GM21737 (cell line): ENCODE measurements around the gene GRIK3.

Experiments
- ATAC-seq: cut with Tn5 transposase; IDR thresholded peaks from one replicate; pipeline ENCODE4 v1.9.1; 2021; ENCODE audit warnings: mild to moderate bottlenecking, moderate library complexity; ENCODE audit not compliant: unreplicated experiment

GRIK3 gene

DNA sequence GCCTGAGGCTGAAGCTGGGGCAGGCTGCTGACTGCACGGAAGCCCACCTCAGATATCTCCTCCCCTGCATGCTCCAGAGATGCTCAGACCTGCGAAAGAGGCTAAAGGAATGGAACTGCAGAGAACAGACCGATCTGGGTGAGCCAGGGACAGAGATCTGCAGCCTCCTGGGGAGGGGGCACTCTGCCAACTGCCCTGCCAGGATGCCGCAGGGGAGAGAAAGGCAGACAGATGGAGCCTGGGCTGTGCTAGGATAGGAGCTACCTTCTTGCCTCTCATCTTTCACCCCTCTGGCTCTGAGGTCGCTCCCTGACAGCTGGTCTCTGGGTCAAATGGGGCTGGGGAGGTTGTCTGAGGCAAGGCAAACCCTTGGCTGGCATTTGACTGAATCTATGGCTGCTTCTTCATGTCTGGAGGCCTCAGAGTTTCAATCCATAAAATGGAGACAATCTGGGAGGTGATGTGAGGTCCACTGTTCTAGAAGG lies 238.2 kb downstream of the GRIK3 start:
- no peak for ATAC-seq

DNA sequence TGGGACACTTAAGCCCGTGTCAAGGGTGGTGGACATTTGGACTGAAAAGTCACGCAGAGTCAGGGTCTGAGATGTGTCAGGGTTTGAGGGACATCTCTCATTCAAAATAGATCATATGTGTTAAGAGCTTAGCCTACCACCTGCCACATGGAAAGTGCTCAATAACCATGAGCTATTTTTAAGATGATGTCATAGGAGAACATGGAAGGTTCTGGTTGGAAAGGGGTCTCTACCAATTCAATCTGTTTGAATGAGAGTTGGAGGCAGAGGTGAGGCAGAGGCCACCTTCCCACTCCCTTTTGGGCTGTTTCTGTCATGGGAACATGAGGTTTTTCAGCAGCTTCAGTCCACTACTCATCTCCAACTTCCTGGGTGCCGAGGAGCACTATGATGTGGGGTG lies 239.9 kb downstream of the GRIK3 start:
- no peak for ATAC-seq

DNA sequence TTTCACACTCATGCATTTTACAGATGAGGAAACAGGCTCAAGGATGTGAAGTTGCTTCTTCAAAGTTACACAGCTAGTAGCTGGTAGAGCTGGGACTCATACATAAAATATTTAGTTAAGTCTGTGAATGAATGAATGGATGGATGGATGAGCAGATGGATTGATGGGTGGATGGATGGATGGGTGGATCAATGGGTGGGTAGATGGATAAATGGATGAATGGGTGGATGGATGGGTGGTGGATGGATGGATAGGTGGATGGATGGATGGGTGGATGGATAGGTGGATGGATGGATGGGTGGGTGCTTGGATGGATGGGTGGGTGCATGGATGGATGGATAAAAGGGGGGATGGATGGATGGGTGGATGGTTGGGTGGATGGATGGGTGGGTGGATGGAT lies 240.9 kb downstream of the GRIK3 start:
- no peak for ATAC-seq

DNA sequence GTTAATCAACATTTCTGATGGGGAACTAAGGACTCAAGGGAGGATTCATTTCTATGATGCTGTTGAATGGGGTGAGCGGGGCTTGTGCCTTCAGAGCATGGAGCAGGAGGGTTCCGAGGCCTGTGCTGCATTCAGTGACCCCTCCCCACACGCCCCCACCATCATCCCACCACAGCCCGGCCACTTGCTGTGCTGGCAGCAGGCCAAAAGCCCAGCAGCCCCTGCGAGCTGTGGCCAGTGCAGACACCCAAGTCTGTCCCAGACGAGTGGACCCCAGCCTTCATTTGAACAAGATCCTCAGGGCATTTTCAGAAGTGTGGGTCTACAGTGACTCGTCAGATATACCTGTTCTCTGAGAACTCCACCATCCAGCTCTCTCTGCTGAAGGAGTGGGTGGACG lies 242.0 kb downstream of the GRIK3 start:
- ATAC-seq: no peak

DNA sequence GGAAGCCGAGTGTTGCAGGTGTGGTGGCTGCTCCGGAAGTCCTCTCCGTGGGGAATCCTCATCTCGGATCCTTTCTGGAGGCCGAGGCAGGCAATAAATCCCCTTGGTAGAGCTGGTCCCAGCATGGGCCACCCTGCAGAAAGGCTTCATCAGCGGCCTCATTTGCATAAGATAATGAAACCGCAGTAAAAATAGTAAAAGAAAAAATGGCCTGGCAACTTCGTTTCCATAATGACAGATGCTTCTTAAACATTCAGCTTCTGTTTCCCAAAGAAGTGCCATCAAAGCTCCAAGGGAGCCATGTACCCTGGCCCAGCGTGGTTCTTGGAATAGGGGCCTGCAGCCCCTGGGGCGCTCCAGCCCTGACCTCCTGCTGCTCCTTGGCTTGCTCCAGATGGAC lies 244.1 kb downstream of the GRIK3 start:
- ATAC-seq: no peak

DNA sequence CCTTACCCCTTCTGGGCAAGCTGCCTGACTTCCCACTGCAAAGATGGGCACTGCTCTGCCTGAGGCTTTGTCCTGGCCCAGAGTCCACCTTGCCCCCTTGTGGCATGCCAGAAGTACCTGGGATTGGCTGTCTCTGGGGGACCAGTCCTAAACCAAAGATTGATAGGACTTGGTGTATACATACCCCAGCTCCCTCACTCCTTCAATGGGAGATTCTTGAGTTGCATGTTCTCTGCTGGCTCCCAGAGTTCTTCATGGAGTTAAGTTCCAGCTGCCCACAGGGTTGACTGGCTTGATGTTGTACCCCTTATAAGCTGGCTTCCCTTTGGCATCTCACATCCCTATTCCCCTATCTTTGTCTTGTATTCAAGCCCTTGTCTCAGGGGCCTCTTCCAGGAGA lies 244.8 kb downstream of the GRIK3 start:
- ATAC-seq: no peak

DNA sequence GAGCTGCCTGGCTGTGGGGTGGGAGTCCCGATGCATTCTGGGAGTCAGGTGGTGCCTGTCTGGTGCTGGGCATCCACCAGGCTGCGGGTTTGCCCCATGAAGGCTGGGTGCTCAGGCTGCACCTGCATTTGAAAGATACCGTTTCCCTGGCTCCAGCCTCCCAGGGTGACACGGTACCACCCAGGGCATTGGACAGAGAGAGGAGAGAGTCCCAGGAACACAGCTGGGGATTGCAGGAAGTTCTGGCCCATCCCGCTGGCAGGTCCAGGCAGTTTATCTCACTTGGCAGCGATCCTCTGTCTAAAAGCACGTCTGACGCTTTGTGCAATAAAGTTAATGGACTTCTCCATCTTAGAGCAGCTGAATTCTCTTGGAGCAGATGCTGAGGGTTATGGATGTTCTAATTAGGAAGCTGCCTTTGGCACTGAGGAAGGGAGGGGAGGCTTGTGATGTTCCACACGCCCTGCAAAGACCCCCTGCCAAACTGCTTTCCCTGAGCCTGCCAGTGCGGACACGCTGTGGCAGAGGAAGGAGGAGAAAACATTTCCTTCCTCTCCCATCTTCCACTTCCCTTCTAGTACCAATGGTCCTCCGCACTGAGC lies 246.9 kb downstream of the GRIK3 start:
- ATAC-seq: no peak

DNA sequence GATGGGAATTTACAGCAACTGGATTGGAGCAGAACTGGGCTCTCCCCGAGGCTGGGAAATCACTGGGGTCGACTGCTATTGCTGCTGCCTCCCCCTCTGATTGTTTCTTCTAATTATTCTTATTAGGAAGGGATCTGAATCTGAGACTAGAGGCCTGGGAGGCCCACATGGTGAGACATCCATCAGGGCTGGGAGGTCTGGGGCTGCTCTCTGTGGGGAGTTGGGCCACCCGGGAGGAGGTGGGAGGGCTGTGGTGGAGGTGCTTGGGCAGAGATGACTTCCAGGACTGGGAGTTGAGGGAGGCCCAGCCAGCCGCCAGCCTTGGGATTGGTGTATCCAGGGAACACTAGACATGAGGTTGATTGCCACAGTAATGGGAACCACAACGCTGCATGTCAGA lies 247.9 kb downstream of the GRIK3 start:
- ATAC-seq: no peak

DNA sequence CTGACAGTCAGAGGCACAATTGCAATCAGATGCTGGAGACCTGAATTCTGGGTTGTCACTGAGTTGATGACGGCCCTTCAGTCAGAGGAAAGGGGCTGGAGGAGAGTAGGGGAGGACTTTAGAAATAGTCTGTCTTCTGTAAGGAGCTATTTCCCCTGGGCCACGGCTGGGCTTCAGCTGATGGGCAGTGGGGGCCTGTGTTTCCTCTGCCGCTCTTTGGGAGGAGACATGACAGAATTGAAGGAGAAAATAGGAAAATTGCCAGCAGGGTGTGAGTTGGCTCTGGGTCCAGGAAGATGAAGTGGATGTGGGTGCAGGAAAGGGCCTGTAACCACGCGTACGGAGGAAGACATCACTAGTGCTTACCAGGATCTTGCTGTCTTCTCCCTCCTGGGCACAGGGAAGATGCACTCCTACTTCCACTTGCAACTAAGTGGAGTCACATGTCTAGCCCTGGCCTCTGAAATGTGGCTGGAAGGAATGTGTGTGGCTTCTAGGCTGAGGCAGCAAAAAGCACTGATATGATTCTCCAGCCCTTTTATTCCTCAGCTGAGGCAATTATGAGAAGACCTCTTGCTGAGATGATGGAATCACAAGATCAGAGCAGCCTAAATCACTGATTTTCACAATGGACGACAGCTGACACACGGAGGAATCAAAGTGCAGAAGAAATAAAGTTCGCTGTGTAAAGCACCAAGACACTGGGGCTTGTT lies 250.0 kb downstream of the GRIK3 start:
- no peak for ATAC-seq

DNA sequence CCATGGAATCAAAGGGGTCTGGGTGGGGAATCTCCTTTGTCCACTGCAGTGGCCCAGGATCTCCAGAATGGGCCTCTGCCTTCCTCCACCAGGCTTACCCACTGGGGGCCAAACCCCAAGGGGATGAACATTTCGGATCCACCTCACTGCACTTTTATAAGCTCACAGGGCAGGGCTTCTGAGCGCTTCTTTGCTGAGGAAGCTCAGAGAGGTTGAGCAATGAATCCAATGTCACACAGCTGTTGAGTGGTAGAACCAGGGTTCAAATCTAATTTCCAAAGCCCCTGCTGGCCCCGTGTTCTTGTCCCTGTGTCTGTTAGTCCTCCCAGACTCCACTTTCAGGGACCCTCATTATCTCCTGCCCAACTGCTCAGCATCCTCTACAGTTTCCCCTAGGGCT lies 250.8 kb downstream of the GRIK3 start:
- ATAC-seq: no peak

DNA sequence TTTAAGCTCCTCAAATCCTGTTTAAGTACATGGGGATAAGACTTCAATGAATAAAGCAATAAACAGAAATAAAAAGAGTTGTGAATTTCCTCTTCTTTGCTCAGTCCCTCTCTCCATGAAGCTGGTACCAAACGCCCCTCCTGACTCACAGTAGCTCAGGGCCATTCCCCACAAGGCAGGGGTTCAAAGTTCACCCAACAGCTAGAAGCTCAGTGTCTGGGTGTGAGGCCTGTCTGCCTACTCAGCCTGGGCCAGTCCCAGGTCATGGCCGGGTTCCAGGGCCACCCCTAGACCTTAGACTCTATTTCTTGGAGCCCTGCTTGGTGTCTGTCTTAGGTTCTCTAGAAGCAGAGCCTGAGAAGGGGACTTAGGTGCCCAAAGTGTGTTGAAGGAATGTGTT lies 251.5 kb downstream of the GRIK3 start:
- no peak for ATAC-seq

DNA sequence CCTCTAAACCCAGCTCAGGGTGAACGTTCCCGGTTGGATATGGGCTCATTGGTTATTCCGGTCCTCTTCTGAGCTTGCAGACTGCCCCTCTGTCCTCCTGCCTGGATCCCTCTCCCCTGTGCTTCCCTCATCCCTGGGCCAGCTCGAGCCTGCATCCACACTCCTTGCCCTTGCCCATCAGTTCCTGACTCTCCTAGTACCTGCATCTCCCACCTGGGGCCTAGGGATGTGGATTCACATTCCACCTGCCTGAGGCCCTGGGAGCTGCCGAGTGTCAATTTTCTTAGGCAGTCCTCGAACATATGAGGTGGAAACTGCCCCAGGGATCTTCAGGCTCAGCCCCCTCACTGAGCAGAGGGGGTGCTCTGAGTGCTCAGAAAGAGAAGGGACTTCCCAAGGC lies 252.2 kb downstream of the GRIK3 start:
- no peak for ATAC-seq

DNA sequence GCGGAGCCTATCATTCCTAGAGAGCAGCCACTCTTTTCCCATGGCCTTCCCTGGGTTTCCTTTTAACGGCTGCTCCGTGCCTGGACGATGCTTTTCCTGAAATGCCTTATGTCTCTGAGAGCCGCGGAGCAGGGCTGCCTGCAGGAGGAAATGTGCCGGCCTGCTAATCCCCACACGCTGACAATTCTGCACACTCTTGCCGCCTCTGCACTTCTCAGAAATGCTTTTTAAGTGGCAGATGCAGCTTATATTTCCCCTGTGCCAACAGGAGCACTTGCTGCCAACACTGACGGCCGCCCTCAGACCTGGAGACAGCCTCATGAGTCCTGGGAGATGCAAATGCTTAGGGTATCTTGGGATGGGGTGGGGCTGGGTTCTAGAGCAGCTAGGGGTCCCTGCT lies 253.2 kb downstream of the GRIK3 start:
- ATAC-seq: no peak

DNA sequence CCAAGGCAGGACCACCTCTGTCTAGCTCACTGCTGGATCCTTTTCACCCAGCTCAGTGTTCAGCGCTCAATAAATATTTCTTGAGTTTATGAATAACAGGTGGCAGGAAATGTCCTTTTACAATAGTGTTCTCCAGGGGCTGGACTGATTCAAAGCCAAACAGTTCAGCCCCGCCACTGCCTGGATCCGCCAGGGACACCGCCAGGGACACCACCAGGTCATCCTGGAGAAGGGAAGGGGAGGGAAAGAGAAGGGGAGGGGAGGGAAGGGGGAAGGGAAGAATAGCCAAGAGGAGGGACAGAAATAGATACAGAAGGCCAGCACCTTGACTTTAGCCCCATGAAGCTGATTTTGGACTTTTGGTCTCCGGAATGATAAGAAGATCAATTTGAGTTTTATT lies 255.6 kb downstream of the GRIK3 start:
- no peak for ATAC-seq

DNA sequence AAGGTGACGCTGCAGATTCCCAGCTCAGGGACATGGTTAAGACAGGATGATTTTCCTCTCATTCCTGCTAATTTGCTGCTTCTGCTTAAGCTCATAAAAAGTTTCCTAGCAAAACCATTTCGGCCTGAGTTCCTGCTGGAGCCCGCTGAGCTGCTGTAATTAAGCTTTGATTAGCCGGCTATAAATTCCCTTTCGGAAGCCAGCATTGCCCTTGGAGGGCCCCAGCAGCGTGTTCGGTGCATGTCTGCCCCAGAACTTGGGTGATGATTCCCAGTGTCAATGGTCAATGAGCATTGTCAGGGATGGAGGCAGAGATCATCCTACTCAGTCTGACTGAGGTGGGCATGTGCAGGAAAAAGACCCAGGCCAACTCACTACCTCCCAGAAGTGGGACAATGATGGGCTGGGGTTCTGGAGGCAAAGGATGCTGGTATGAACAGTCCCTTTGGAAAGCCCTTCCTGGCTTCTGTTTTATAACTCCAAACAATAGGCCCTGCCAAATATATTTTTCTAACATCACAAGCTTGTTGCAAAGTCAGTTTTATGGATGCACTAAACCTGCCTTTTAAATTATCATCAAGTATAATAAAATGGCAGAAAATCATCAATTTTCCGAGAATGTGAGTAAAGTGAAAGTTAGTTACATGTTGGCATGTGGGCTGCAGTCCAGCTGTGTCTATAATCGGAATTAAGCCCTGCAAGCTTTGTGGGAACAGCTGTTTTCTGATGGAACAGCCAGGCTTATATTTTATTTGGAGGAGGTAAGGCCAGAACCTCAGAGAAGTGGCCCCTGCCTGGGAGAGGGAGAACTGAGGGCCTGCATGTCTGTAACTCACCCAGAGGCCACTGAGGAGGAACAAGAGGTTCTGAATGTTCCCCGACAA lies 257.1 kb downstream of the GRIK3 start:
- ATAC-seq: no peak

DNA sequence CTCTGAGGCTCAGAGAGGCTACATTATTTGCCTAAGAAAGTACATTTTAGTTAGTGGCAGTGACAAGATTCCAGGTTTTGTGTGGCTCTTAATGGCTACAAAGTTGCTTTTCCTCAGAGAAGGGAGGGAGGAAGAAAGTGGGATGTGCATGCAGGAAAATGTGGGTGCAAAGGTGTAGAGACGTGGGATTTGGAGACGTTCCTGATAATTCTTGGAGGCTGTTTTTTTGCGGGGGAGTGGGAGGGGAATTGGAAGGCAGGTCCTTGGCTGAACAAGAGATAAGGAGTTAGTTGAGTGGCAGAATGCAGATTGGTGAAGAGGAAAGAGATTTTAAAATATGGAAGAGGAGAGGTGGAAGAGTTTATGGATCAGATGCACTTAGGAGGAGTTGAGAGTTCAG lies 258.1 kb downstream of the GRIK3 start:
- no peak for ATAC-seq

DNA sequence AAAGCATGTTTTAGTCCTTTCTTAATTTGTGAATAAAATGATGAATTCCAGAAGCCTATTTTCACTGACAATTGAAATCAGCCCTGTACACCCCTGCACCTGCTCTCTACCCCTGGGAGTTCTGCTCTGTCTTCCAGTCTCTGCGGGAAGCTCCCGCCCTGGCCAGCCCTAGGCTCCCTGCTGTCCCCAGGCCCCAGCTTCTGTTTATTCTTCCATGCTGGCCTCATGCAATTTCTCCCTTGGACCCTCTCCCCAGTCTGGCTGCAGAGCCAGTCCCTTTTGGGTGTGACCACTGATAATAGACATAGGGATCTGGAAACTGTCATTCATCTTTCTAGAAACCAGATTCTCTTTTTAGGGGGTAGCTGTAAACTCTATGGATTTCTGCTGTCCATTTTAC lies 258.6 kb downstream of the GRIK3 start:
- ATAC-seq: no peak

DNA sequence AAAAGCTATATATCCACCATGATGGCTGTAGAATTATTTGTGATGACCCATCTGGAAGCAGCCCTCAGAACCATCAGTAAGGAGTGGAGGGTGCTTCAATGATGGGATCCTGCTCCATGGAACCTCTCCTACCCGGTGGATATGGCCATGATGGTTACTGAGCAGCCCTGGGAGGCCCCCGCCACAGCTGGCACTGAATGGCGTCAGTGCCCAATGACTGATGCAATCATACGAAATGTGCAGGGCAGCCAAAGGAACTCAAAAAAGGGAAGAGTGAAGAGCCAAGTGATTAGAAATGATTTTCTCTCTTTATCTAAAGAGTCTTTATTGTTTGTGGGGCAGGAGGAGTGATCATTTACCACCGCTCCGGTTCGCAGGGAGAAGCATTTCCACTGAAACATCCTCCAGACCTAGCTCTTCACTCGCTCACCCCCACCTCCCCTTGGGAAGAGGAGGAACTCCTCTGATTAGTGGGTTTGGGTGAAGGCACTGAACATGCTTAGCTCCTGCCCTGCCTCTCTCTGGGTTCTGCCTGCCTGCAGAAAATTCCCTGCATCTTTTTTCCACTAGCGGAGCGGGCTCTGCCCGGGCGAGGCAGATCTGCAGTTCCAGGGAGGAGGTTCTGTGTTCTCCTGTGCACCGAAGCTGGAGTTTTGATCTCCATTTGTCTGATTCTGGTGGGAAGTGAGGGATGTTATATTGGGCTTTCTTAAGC lies 260.3 kb downstream of the GRIK3 start:
- no peak for ATAC-seq

DNA sequence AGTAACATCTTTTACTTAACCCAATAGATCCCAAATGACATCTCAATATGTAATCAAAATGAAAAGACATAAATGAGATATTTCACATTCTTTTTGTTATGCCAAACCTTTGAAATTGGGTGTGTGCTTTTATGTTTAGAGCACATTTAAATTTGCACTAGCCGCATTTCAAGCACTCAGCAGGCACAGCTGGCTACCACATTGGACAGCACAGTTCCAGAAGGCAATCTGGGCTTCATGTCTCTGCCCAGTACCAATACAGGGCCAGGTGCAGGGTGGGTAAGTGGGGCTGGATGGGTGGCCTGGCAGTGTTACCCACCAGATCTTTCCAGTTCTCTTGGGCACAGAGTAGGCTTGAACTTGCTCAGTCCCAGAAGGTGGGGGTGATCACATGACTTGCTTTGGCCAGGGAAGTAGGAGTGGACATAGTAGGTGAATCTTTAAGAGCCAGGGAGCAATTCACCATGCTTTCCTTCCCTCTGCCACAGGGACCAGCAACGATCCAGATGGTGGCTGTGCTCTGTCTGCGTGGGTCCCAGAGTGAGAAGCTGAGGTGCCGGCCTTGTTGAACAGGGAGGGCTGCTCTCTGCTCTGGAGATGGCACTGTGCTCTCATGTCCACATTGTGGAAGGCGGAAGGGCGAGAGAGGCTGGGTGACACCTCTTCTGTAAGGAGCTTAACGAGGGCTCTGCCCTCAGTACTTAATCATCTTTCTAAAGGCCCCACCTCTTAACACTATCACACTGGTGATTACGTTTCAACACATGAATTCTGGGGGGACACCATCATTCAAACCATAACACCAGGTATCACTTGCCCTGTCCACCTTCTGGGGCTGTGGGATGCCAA lies 261.4 kb downstream of the GRIK3 start:
- no peak for ATAC-seq

DNA sequence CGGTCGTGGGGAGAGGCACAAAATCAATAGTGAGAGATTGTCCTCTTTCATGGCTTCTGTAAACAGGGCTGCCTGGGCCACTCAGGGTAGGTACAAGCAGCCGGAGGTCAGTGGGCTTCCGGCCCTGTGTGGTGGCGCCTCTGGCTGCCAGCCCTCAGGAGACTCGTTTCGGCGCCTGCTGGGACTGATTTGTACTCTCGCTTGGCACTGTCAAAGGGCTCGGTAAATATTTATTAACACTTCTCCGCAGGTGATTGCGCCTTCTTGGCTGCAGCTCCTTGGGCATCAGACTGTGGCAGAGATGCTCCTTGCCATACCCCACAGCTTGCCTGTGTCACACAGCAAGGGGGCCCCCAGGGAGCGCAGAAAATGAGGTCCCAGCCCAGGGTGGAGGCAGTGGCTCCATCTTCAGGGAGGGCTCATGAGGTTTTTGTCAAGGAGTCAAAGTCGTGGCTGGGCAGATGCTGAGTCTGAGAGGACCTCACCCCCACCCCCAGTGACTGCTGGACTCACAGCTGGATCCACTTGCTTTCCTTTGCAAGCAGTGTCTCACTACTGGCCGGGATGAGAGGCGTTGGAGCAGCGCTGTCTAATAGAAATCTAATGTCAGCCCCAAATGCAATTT lies 262.5 kb downstream of the GRIK3 start:
- no peak for ATAC-seq
